SJSA1 (cell line): ENCODE measurements around the gene TTC28. TPM values are rescaled to one million over a fixed set of nuclear protein-coding genes. Genes with fewer than 3 reads are reported as not detected.
"Not testable (repeated sequence)": the region's sequence is repeated elsewhere in the genome, so short reads cannot be mapped to it uniquely, and the experiment has no call there.

Source experiments
- DNase-seq, 2 experiments: peaks; one replicate each; pipeline ENCODE4 v3.0.0-alpha.2; 2015 to 2020; ENCODE audit warnings: low spot score in 2 of 2, low read depth in 1 of 2
- H3K27ac ChIP-seq: fragments of 250-450 bp; sonication (Bioruptor Pico); 2 replicates; pipeline ENCODE4 v1.5.1; 2020; ENCODE audit warnings: mild to moderate bottlenecking, moderate library complexity
- H3K27me3 ChIP-seq: fragments of 250-450 bp; sonication (Bioruptor Pico); replicated peaks from 2 replicates; pipeline ENCODE4 v1.5.1; 2020; ENCODE audit warnings: mild to moderate bottlenecking, moderate library complexity
- H3K36me3 ChIP-seq: fragments of 250-450 bp; sonication (Bioruptor Pico); 2 replicates; pipeline ENCODE4 v1.5.1; 2020; ENCODE audit warnings: mild to moderate bottlenecking
- H3K4me1 ChIP-seq: fragments of 250-450 bp; sonication (Bioruptor Pico); replicated peaks from 2 replicates; pipeline ENCODE4 v1.6.1; 2021; ENCODE audit warnings: mild to moderate bottlenecking
- H3K4me3 ChIP-seq: fragments of 250-450 bp; sonication (Bioruptor Pico); 2 replicates; pipeline ENCODE4 v1.5.1; 2020; ENCODE audit warnings: mild to moderate bottlenecking
- H3K9me3 ChIP-seq: fragments of 250-450 bp; sonication (Bioruptor Pico); replicated peaks from 2 replicates; pipeline ENCODE4 v1.5.1; 2020; ENCODE audit warnings: mild to moderate bottlenecking
- total RNA-seq: library from RNA; depleted of rRNA; stranded (reverse); fragments of >200 nt; shearing (Covaris generic); gene quantifications from 2 replicates; pipeline ENCODE4 v1.2.3, GENCODE V29; 2014

Gene TTC28
- total RNA-seq, 1 experiment from 2014 or later = 9.7 TPM

DNA sequence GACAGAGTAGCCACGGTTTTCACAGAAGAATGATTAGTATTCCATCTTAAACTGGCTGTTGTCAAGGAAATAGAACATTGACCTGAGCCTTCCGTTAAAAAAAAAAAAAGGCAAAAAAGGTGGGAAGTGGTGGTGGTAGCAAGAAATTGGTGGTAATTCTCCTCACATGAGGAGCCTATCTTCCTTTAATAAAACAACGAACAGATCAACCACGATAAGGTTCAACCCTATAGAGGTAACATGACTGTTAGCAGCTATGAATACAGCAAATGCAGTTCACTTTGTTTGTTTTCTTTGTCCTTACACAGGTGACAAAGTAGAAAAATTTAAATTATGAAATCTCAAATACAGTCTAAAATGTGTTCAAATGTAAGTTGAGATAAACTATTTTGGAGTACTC lies 181.6 kb downstream of the TTC28 start:
- Histone ChIP-seq H3K4me1 (peaks cover 9% of the 10 kb centered on the region), H3K27me3 (no peaks in the 10 kb centered on the region), H3K4me3 (no peak overlapping the region), H3K9me3 (no peaks in the 10 kb centered on the region), H3K36me3 (no peaks in the 10 kb centered on the region), H3K27ac (no peak overlapping the region)
- no peak for DNase-seq

DNA sequence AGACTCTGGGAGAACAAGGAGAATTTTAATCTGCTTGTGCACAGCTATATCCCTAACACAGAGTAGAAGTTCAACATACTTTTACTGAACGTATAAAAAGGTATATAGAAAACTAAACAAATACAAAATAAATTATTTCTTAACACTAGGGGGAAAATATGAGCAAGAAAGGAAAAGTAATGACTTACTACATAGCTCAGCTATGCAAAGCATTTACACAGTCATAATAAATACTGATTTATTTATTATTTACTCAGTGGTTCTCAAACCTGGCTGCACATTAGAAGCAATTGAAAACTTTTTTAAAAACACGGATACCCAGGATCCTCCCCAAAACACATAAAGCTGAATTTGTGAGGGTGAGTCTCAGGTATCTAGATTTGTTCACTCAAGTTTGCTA lies 182.5 kb downstream of the TTC28 start:
- no peaks in the 10 kb centered on the region for H3K36me3 ChIP-seq
- H3K9me3 ChIP-seq = no peaks in the 10 kb centered on the region
- no peak overlapping the region for H3K4me3 ChIP-seq
- peak in 1 of 2 experiments; percentile 9 for DNase-seq
- H3K27ac ChIP-seq = no peak overlapping the region
- H3K4me1 ChIP-seq = peaks cover 9% of the 10 kb centered on the region
- H3K27me3 ChIP-seq = no peaks in the 10 kb centered on the region

DNA sequence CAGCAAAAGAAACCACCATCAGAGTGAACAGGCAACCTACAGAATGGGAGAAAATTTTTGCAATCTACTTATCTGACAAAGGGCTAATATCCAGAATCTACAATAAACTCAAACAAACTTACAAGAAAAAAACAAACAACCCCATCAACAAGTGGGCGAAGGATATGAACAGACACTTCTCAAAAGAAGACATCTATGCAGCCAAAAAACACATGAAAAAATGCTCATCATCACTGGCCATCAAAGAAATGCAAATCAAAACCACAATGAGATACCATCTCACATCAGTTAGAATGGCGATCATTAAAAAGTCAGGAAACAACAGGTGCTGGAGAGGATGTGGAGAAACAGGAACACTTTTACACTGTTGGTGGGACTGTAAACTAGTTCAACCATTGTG lies 188.4 kb downstream of the TTC28 start:
- H3K4me3 ChIP-seq, H3K27me3 ChIP-seq, H3K4me1 ChIP-seq, DNase-seq, H3K27ac ChIP-seq, H3K36me3 ChIP-seq, H3K9me3 ChIP-seq: not testable (repeated sequence)

DNA sequence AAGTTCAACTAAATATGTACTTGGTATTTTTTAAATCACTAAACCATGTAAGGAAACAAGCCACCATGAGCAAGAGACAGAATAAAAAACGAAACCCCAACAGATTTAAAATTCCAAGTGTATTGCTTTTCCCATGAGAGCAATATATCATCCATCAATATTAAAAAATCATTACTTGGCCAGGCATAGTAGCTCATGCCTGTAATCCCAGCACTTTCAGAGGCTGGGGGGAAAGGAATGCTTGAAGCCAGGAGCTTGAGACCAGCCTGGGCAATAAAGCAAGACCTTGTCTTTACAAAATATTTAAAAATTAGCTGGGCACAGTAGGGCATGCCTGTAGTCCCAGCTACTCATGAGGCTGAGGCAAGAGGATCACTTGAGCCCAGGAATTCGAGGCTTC lies 190.8 kb downstream of the TTC28 start:
- no peak overlapping the region for H3K4me3 ChIP-seq
- H3K27me3 ChIP-seq = no peaks in the 10 kb centered on the region; the same call in 1 of the 2 replicates
- H3K27ac ChIP-seq = no peak overlapping the region
- no peaks in the 10 kb centered on the region for H3K36me3 ChIP-seq
- DNase-seq = no peak
- H3K4me1 ChIP-seq = peaks cover 8% of the 10 kb centered on the region
- H3K9me3 ChIP-seq = no peaks in the 10 kb centered on the region

DNA sequence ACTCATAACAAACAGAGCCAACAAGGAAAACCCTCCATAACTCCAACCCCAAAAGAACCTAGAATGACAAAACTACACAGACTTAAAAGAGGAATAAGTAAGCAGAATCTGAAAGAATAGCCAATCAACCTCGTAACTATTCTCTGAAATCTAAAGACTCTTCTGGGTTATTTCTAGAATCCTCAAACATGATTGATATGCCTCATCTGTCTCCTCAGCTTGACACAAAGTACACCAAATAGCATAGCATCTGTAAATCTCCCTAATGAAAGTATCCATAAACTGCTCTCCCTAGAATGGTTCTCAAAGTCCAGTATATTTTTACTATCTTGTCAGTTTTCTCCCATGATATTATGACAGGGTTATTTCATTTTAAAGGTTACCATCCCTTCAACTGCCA lies 195.0 kb downstream of the TTC28 start:
- no peaks in the 10 kb centered on the region for H3K9me3 ChIP-seq
- H3K4me1 ChIP-seq = no peaks in the 10 kb centered on the region
- no peaks in the 10 kb centered on the region for H3K36me3 ChIP-seq
- no peaks in the 10 kb centered on the region; the same call in 1 of the 2 replicates for H3K27me3 ChIP-seq
- DNase-seq = no peak
- H3K4me3 ChIP-seq = no peak overlapping the region
- no peak overlapping the region for H3K27ac ChIP-seq

DNA sequence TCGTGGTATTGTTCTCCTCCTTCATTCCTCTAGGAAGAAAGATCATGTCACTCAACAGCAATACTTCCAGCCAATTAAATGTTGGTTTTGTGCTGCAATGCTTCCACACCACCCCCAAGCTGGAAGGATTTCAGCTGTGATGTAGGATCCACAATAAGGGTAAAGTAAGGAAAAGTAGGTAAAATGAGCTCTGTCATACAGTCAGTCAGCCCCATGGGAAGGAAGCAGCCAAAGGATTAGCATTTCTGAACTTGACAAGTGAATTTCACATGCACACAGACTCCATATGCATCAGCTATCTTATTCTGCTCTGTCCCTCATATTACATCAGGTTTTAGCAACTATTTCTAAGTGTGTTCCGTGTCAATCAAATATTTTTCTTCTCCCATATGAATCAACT lies 197.9 kb downstream of the TTC28 start:
- H3K27ac ChIP-seq = no peak overlapping the region
- no peak for DNase-seq
- H3K27me3 ChIP-seq = no peaks in the 10 kb centered on the region; the same call in 1 of the 2 replicates
- no peak overlapping the region for H3K4me3 ChIP-seq
- H3K4me1 ChIP-seq = no peaks in the 10 kb centered on the region
- H3K36me3 ChIP-seq = no peaks in the 10 kb centered on the region
- no peaks in the 10 kb centered on the region for H3K9me3 ChIP-seq

DNA sequence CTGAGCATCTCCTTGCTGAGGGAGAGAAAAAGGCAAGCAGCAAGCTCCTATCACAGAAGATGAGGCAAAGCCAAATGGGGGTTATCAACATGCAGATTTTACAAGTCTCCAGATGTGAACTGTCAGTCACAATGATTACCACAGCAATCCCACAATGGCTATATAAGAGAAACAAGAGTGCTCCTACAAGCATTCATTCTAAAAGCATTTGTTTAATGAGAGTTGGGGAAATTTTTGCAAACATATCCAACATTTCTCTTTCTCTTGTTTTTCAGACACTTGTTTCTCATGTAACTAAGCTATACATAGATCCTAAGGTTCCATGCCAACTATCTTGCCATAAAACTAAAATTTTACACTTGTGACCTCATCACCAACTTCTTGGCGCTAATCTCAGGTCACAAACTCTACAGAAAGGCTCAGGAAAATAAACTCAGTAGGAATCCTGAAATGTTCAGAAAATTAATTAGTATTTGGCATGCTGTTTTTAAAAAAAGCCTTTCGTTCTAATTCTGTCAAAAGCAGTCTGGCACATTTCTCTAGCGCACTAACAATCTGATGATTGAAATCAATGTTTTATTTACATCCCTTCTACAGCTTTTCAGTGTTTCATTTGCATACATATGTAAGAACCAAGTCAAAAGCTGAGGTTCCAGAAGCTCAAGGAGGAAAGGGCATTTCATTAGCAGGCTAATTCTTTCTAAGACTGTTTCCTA lies 199.5 kb downstream of the TTC28 start:
- DNase-seq = no peak
- Histone ChIP-seq H3K4me3 (no peak overlapping the region), H3K36me3 (no peaks in the 10 kb centered on the region), H3K27ac (no peak overlapping the region), H3K4me1 (no peaks in the 10 kb centered on the region), H3K9me3 (no peaks in the 10 kb centered on the region), H3K27me3 (no peaks in the 10 kb centered on the region)

DNA sequence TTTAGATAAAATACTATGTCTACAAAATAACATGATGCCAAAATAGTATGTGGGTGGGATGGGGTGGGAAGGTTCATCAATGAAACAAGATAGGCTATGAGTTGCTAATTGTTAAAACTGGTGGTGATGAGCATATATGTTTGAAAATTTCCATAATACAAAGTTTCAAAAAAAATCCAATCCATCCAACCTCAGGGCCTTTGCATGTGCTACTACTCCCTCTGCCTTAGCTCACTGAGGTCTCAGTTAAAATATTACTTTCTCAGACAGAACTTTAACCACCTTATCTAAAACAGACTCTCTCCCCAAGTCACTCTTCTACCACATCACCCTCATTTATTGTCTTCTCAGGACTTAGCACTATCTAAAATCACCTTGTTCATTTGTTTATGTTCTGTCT lies 201.1 kb downstream of the TTC28 start:
- DNase-seq = no peak
- Histone ChIP-seq H3K9me3 (no peaks in the 10 kb centered on the region), H3K4me1 (no peaks in the 10 kb centered on the region), H3K36me3 (no peaks in the 10 kb centered on the region), H3K27ac (no peak overlapping the region), H3K27me3 (no peaks in the 10 kb centered on the region), H3K4me3 (no peak overlapping the region)

DNA sequence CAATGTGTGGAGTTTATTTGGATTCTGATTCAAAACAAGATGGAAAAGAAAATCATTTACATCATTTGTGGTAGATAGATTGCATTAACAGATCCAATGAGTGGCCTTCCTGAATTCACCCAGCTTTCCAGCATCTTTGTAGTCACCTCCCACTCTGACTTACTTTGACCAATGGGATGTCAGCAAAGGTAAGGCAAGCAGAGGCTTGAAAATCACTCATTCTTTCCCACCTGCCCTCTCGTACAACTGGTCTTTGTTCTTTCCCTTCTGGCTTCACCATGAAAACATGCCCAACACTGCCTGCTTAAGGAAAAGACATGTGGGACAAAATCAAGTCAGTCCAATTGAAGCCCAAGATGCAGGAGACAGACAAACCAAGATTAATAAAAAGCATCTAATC lies 202.1 kb downstream of the TTC28 start:
- H3K4me3 ChIP-seq = no peak overlapping the region
- H3K27me3 ChIP-seq = no peaks in the 10 kb centered on the region
- DNase-seq = no peak
- no peak overlapping the region for H3K27ac ChIP-seq
- H3K9me3 ChIP-seq = no peaks in the 10 kb centered on the region
- H3K4me1 ChIP-seq = no peaks in the 10 kb centered on the region
- H3K36me3 ChIP-seq = no peaks in the 10 kb centered on the region

DNA sequence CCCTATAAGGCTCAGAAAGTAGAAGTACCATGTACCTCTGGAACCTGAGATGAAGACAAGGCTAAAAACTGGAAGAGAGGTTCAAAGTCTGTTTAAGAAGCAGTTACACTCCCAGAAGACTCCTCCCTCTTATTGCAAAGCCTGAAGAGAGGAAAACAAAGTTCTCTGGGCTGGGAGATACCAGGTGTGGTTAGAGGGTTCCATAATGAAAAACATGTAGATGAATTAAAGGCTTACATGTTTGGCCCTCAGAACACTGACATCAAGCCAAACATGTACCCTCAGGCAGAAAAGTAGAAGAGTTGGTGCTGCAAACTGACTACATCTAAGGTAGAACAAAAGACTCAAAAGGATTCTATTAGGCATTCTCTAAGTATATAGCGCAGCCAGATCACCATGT lies 205.3 kb downstream of the TTC28 start:
- no peak overlapping the region for H3K4me3 ChIP-seq
- DNase-seq = no peak
- no peaks in the 10 kb centered on the region for H3K27me3 ChIP-seq
- no peaks in the 10 kb centered on the region for H3K9me3 ChIP-seq
- no peak overlapping the region for H3K27ac ChIP-seq
- no peaks in the 10 kb centered on the region for H3K36me3 ChIP-seq
- no peaks in the 10 kb centered on the region for H3K4me1 ChIP-seq

DNA sequence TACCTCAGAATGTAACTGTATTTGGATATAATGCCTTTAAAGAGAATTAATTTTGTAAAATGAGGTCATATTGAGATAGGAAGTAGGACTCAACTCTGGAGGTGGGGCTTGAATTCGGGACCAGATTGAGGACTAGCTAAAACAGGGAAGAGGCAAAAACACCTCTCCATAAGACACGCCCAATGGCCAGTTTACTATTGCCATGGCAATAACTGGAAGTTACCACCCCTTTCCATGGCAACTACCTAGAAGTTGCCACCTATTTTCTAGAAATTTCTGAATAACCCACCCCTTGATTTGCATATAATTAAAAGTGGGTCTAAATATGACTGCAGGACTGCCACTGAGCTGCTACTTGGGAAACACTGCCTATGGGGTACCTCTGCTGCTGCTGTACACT lies 206.4 kb downstream of the TTC28 start:
- H3K36me3 ChIP-seq = no peaks in the 10 kb centered on the region

DNA sequence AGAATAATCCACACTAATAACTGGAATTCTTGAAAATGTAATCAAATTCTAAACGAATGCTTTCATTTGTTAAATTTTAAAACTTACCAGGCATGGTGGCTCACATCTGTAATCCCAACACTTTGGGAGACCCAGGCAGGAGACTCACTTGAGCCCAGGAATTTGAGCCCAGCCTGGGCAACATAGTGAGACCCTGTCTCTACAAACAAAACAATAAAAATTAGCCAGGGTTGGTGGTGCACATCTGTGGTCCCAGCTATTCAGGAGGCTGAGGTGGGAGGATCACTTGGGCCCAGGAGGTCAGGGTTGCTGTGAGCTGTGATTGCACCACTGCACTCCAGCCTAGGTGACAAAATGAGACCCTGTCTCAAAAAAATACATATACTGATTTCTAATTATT lies 212.6 kb downstream of the TTC28 start:
- DNase-seq = not testable (repeated sequence)

More for the DNA sequence above, 206.4 kb downstream of the TTC28 start:
- Histone ChIP-seq H3K4me3 (no peak overlapping the region), H3K27me3 (no peaks in the 10 kb centered on the region), H3K4me1 (no peaks in the 10 kb centered on the region), H3K9me3 (no peaks in the 10 kb centered on the region), H3K27ac (no peak overlapping the region)
- DNase-seq = no peak

DNA sequence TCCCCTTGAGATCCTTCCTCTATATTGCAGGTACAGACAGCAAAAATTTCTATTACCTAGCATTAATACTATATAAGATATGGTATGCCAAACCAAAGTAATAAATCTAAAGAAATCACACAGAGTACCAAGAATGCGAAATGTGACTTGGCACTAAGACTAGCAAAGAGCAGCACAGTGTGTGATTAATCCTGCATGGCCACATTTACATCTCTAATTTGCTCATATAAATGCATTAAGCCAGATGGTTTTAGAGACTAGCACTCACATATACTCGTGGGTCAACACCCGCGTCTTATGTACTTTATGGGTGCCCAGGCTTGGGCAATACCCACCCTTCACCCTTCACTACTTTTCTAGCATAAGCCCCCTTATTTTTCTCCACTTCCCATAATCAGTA lies 213.2 kb downstream of the TTC28 start:
- Histone ChIP-seq H3K27ac (no peak overlapping the region), H3K27me3 (no peaks in the 10 kb centered on the region), H3K36me3 (no peaks in the 10 kb centered on the region), H3K4me3 (no peak overlapping the region), H3K9me3 (no peaks in the 10 kb centered on the region), H3K4me1 (no peaks in the 10 kb centered on the region)
- DNase-seq = no peak

More for the DNA sequence above, 212.6 kb downstream of the TTC28 start:
- not testable (repeated sequence) for H3K36me3 ChIP-seq, H3K9me3 ChIP-seq, H3K4me1 ChIP-seq, H3K27ac ChIP-seq, H3K4me3 ChIP-seq, H3K27me3 ChIP-seq

DNA sequence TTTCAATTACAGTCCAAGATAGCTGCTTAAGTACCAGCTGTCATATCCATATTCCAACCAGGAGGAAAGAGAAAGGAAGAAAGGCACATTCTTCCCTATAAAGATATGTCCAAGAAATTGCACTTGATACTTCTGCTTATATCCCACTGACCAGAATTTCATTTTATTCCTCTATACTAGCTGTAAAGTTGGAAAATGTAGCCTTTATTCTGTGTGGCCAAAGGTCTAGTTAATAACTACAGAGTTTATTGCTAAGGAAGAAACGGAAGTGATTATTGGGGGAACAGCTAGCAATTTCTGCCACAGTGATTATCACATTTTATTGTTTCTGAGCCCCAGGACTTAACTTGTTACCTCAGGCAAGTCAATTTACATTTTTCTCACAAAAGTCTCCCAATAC lies 213.8 kb downstream of the TTC28 start:
- no peak overlapping the region for H3K27ac ChIP-seq
- no peaks in the 10 kb centered on the region for H3K9me3 ChIP-seq
- DNase-seq = no peak
- no peaks in the 10 kb centered on the region for H3K36me3 ChIP-seq
- no peaks in the 10 kb centered on the region for H3K4me1 ChIP-seq
- H3K27me3 ChIP-seq = no peaks in the 10 kb centered on the region
- H3K4me3 ChIP-seq = no peak overlapping the region

DNA sequence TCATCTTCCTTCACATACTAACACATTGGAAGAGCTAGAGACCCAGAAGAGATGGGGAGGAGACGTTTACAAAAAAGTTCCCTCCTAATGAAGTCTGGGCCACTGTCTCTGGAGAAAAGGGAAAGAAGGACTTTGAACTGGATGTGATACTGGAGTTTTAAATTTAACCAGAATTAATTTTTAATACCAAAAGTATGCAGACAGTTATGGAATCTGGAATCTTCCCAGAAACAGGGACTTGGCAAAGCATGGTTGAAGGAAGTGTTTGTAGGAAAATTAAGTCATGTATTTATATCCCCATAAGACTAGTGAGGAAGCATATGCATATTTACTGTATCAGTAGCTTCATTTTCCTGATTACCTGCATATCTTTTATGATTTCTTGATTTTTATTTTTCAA lies 215.5 kb downstream of the TTC28 start:
- no peak for DNase-seq
- Histone ChIP-seq H3K4me1 (no peaks in the 10 kb centered on the region), H3K27me3 (no peaks in the 10 kb centered on the region), H3K4me3 (no peak overlapping the region), H3K36me3 (no peaks in the 10 kb centered on the region), H3K27ac (no peak overlapping the region), H3K9me3 (no peaks in the 10 kb centered on the region)
